ENCODE data around the gene CCT2.
"Not testable (repeated sequence)": the region's sequence is repeated elsewhere in the genome, so short reads cannot be mapped to it uniquely, and the experiment has no call there.

Gene CCT2

GRCh38 chr12:69589082-69589481, 3.8 kb downstream of the CCT2 start:
- no peak for FAIRE-seq

GRCh38 chr12:69595689-69596088, 10.4 kb downstream of the CCT2 start:
- no peak for FAIRE-seq

- no peak for FAIRE-seq
Measured at GRCh38 chr12:69598174-69598753, 13.0 kb downstream of the CCT2 start.

- FAIRE-seq = no peak
Measured at GRCh38 chr12:69600804-69601203, 15.5 kb downstream of the CCT2 start.

GRCh38 chr12:69601962-69602685, 16.9 kb downstream of the CCT2 start:
- no peak for FAIRE-seq

GRCh38 chr12:69602954-69603353, 17.7 kb downstream of the CCT2 start:
- FAIRE-seq = no peak

GRCh38 chr12:69603556-69603955, 18.3 kb downstream of the CCT2 start:
- FAIRE-seq = not testable (repeated sequence)

GRCh38 chr12:69604275-69604674, 19.0 kb downstream of the CCT2 start:
- FAIRE-seq = not testable (repeated sequence)

GRCh38 chr12:69608114-69608513, 22.9 kb downstream of the CCT2 start:
- no peak for FAIRE-seq

- no peak for FAIRE-seq
Measured at GRCh38 chr12:69610126-69610525, 24.9 kb downstream of the CCT2 start.

- no peak for FAIRE-seq
Measured at GRCh38 chr12:69610729-69611128, 25.5 kb downstream of the CCT2 start, which contains the start of gene LRRC10. Gene LRRC10 (minus strand): TSS chr12:69610907. CDS start chr12:69610838, 69 bp downstream.

GRCh38 chr12:69613351-69613750, 28.1 kb downstream of the CCT2 start:
- FAIRE-seq = no peak

- no peak for FAIRE-seq
Measured at GRCh38 chr12:69616025-69616424, 30.8 kb downstream of the CCT2 start.

- no peak for FAIRE-seq
Measured at GRCh38 chr12:69619050-69619449, 33.8 kb downstream of the CCT2 start.

GRCh38 chr12:69620077-69620476, 34.8 kb downstream of the CCT2 start:
- no peak for FAIRE-seq

GRCh38 chr12:69620921-69621320, 35.7 kb downstream of the CCT2 start:
- no peak for FAIRE-seq

GRCh38 chr12:69621551-69621950, 36.3 kb downstream of the CCT2 start:
- FAIRE-seq = no peak

- FAIRE-seq = no peak
Measured at GRCh38 chr12:69623970-69624369, 38.7 kb downstream of the CCT2 start.

- FAIRE-seq = no peak
Measured at GRCh38 chr12:69627501-69627900, 42.2 kb downstream of the CCT2 start.

- FAIRE-seq = no peak
Measured at GRCh38 chr12:69630191-69630590, 44.9 kb downstream of the CCT2 start.

- no peak for FAIRE-seq
Measured at GRCh38 chr12:69633061-69633460, 47.8 kb downstream of the CCT2 start.

GRCh38 chr12:69639400-69640016, 54.2 kb downstream of the CCT2 start:
- peak; percentile 33 for FAIRE-seq

GRCh38 chr12:69641546-69641945, 56.3 kb downstream of the CCT2 start:
- FAIRE-seq = no peak

- FAIRE-seq = no peak
Measured at GRCh38 chr12:69642531-69642930, 57.3 kb downstream of the CCT2 start.
